Right renal pelvis (tissue), 4 donors: ENCODE results near the gene RIMKLA. TPM values are rescaled to one million over a fixed set of nuclear protein-coding genes. Genes with fewer than 3 reads are reported as not detected.

Experiments
- DNase-seq, 4 donors: peaks; one replicate each; pipeline ENCODE4 v3.0.0-alpha.2; 2013; ENCODE audit warnings: low read depth in 4 of 4, low spot score in 3 of 4, missing footprints in 1 of 4
- polyA plus RNA-seq, 4 donors: library from polyadenylated mRNA; unstranded; fragments of 120-200 nt; gene quantifications; one replicate each; pipeline ENCODE4 v1.2.1, GENCODE V29; 2013; ENCODE audit not compliant: insufficient read length in 4 of 4

RIMKLA gene
- polyA plus RNA-seq, 4 donors, result 0.34 to 0.64 (median 0.42) TPM

- no peak for DNase-seq
These were observed 89.1 kb downstream of the RIMKLA start for GRCh38 chr1:42469727-42470126.

Other genes with a start within 250 kb of the RIMKLA start
- gene GUCA2B, start 227.4 kb upstream of the RIMKLA start, polyA plus RNA-seq, result not detected
- not detected for gene GUCA2A, start 216.0 kb upstream of the RIMKLA start, polyA plus RNA-seq
- gene FOXJ3, start 45.6 kb upstream of the RIMKLA start, polyA plus RNA-seq, result 10 to 100 TPM; 33.4 to 46.4 (median 44.4) TPM
- 1 to 10 TPM; 3.9 to 5.6 (median 4.5) TPM for gene ZMYND12, start 75.2 kb downstream of the RIMKLA start, polyA plus RNA-seq
- 100 to 1,000 TPM in 1 of 4 donors, 10 to 100 TPM in 3; 84.6 to 100 (median 98.9) TPM for gene PPCS, start 75.8 kb downstream of the RIMKLA start, polyA plus RNA-seq
- 10 to 100 TPM; 15.4 to 19.0 (median 17.1) TPM for gene CCDC30, start 82.5 kb downstream of the RIMKLA start, polyA plus RNA-seq